ENCODE data around the gene CBLC. TPM values are rescaled to one million over a fixed set of nuclear protein-coding genes. Genes with fewer than 3 reads are reported as not detected.
"Not testable (repeated sequence)": the region's sequence is repeated elsewhere in the genome, so short reads cannot be mapped to it uniquely, and the experiment has no call there.

CBLC gene
- polyA plus RNA-seq, 3 donors, result 0.45 to 11.1 (median 2.0) TPM

DNA sequence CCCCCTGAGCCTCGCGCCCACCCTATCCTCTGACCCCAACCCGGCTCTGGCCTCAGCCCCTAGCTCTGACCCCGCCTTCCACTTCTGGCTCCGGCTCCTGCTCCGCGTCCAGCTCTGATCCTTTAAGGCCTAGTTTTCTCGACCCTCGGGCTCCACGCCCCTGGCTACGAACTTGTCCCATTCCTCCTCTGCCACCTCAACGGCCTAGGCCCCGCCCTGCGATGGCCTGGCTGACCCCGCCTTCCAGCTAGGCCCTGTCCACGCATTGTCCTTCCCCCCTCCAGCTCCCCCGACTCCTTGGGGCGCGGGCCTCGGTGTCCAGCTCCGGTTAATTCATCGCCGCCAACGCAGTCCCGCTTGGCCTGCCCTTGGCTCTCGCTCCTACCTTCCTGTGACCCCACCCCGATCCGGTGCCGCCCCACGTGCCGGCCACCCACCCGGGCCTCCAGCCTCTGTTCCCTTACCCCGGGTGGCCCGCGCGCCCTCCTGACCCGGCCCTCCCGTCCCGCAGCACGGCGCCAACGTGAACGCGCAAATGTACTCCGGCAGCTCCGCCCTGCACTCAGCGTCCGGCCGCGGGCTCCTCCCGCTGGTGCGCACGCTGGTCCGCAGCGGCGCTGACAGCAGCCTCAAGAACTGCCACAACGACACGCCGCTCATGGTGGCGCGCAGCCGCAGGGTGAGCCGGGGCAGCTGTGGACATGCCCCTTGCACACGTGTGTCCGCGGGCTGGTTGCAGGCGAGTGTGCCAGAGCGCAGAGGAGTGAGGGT, 19.8 kb upstream of the CBLC start:
- H3K27ac ChIP-seq (ENCODE audit: low read depth, low read length), result no peak overlapping the region
- WGBS, 3 donors, result 33 to 61% (median 49%) methylated on average over 60 to 68 of the region's 68 CpGs

GRCh38 chr19:44758596-44758995, 19.1 kb upstream of the CBLC start:
- WGBS, 3 donors, result 57 to 66% (median 63%) methylated on average over 7 to 9 of the region's 9 CpGs
- no peak overlapping the region for H3K27ac ChIP-seq (ENCODE audit: low read depth, low read length)

- no peak overlapping the region for H3K27ac ChIP-seq (ENCODE audit: low read depth, low read length)
- WGBS, 3 donors, result 76 to 79% (median 77%) methylated on average over 10 of the region's 10 CpGs
Observed at GRCh38 chr19:44759083-44759804, 18.4 kb upstream of the CBLC start.

- WGBS, 3 donors, result 81 to 83% (median 82%) methylated on average over 8 of the region's 8 CpGs
Observed at GRCh38 chr19:44762038-44762437, 15.7 kb upstream of the CBLC start.

GRCh38 chr19:44765033-44765948, 12.4 kb upstream of the CBLC start:
- H3K27ac ChIP-seq (ENCODE audit: low read depth, low read length), result no peak overlapping the region
- WGBS, 3 donors, result 75 to 86% (median 83%) methylated on average over 22 of the region's 22 CpGs

More at GRCh38 chr19:44762038-44762437, 15.7 kb upstream of the CBLC start:
- no peak overlapping the region for H3K27ac ChIP-seq (ENCODE audit: low read depth, low read length)

- H3K27ac ChIP-seq (ENCODE audit: low read depth, low read length), result peak overlapping the region; percentile 77
- 85 to 91% (median 88%) methylated on average over 3 of the region's 3 CpGs for WGBS, 3 donors
Observed at GRCh38 chr19:44765949-44766335, 11.7 kb upstream of the CBLC start.

GRCh38 chr19:44767295-44768180, 10.2 kb upstream of the CBLC start:
- WGBS, 3 donors, result 71 to 76% (median 72%) methylated on average over 11 of the region's 11 CpGs

DNA sequence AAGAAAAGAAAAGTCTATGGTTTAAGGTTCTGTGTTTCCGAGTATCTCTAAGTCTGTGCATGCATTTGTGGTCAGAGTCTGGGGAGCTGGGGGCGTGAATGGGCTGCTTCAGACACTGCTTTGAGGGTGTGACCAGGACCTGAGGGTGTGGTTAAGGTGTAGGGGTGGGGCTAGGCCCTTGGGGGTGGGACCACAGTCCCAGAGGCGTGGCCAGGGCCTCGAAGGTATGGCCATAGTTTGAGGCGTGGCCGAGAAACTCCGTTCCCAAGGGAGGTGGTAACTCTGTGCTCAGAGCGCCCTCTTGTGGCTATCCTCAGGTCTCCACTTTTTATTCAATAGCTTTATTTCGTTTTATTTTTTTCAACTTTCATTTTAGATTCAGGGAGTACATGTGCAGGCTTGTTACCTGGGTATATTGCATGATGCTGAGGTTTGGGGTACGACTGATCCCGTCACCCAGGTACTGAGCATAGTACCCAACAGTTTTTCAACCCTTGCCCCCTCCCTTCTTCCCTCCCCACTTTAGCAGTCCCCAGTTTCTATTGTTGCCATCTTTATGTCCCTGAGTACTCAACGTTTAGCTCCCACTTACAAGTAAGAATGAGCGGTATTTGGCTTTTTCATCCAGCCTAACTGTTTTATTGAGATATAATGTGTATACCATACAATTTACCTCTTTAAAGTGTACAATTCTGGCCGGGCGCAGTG, 7.0 kb upstream of the CBLC start:
- H3K27ac ChIP-seq (ENCODE audit: low read depth, low read length), result no peak overlapping the region
- WGBS, 3 donors, result 18% methylated on average over 15 of the region's 15 CpGs

More at GRCh38 chr19:44767295-44768180, 10.2 kb upstream of the CBLC start:
- no peak overlapping the region for H3K27ac ChIP-seq (ENCODE audit: low read depth, low read length)

GRCh38 chr19:44772144-44772543, 5.5 kb upstream of the CBLC start:
- WGBS, 3 donors, result 79 to 86% (median 81%) methylated on average over 15 to 18 of the region's 18 CpGs
- not testable (repeated sequence) for H3K27ac ChIP-seq (ENCODE audit: low read depth, low read length)

- no peak overlapping the region for H3K27ac ChIP-seq (ENCODE audit: low read depth, low read length)
- WGBS, 3 donors, result 47 to 61% (median 49%) methylated on average over 3 of the region's 3 CpGs
Observed at GRCh38 chr19:44772959-44773358, 4.7 kb upstream of the CBLC start.

DNA sequence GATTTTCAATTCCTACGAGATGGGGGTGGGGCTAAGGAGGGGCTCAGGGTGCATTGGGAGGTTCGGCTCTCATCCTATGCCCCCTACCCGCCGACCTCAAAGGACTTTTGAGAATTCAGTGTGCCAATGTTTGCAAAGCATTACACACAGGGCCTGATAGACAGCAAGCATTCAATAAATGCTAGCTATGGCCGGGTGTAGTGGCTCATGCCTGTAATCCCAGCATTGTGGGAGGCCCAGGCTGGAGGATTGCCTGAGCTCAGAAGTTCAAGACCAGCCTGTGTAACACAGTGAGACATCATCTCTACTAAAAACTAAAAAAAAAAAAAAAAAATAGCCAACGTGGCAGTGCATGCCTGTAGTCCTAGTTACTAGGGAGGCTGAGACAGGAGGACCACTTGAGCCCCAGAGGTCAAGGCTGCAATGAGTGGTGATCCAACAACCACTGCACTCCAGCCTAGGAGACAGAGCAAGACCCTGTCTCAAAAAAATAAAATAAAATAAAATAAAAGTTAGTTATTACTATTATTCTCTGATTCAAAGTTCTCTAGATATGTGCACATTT, 1.9 kb upstream of the CBLC start:
- no peak overlapping the region for H3K27ac ChIP-seq (ENCODE audit: low read depth, low read length)

DNA sequence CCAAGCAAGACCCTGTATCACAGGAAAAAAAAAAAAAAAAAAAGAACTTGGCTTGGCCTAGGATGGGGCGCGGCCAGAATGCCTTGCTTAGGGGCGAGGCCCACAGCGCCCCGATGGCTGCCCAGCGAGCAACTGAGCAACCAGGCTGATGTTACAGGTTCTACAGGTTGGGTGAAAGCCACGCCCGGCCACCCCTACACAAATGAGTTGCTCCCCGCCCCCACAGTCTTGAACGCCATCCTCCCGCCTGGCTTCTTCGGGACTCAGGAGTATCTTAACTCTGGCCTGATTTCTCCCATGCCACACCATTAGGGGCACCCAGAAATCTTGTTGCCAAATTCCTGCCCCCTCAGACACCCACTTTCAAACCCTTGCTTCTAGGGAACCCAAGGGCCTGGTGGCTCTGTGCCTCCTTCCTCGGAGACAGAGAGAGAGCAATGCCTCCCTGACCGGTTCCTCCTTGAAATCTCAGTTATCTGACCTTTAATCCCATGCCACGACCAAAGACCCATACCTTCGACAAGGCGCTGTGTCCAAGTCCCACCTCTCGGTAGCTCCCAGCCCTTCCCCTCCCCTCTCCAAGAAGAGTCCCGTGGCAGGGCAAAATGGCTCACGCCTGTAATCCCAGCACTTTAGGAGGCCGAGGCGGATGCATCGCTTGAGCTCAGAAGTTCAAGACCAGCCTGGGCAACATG, 1.1 kb upstream of the CBLC start:
- H3K27ac ChIP-seq (ENCODE audit: low read depth, low read length), result no peak overlapping the region

More for the DNA sequence above, 1.9 kb upstream of the CBLC start:
- WGBS, 3 donors, result 84 to 88% (median 85%) methylated on average over 6 of the region's 6 CpGs

DNA sequence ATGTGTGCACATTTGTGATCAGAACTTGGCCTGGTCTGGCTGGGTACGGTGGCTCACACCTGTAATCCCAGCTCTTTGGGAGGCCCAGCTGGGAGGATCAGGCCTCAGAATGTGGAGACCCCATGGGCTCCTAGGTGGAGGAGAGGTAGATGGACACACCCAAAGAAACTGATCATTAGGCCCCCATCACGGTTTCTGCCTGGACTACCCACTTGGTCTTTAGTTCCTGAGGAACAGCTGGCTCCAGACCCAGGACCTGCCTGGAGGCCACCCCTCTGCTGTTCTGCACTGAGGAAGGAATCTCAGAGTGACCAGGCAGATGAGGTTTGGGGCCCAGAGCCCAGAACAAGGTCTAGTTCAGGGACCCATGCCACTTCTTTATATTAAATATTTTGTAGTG, 1.5 kb downstream of the CBLC start:
- no peak overlapping the region for H3K27ac ChIP-seq (ENCODE audit: low read depth, low read length)
- 83 to 100% (median 98%) methylated on average over 2 of the region's 2 CpGs for WGBS, 3 donors

More for the DNA sequence above, 1.1 kb upstream of the CBLC start:
- WGBS, 3 donors, result 83 to 90% (median 89%) methylated on average over 23 of the region's 23 CpGs

GRCh38 chr19:44781694-44782093, 4.0 kb downstream of the CBLC start:
- H3K27ac ChIP-seq (ENCODE audit: low read depth, low read length), result not testable (repeated sequence)
- 86 to 100% (median 89%) methylated on average over 2 of the region's 2 CpGs for WGBS, 3 donors

DNA sequence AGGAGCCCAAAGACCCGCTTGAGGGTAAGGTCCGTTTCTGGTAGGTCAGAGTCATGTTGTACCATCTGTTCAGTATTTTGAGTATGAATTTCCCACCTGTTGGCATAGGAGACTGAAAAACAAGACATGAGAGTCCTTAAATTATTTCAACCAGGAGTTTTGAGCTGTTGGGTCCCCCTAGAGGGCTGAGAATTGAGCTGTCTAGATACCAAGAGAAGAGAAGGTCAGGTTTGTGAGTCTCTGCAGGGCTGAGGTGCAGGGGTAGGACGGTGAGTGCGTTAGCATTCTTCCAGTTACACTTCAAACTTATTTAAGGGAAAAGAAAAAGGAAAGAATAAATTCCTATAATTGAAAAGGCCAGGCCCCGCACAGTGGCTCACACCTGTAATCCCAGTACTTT, 5.0 kb downstream of the CBLC start:
- no peak overlapping the region for H3K27ac ChIP-seq (ENCODE audit: low read depth, low read length)
- WGBS, 3 donors, result 87 to 92% (median 88%) methylated on average over 5 of the region's 5 CpGs

- WGBS, 3 donors, result 96 to 99% (median 98%) methylated on average over 4 of the region's 4 CpGs
- no peak overlapping the region for H3K27ac ChIP-seq (ENCODE audit: low read depth, low read length)
Observed at GRCh38 chr19:44783545-44783944, 5.9 kb downstream of the CBLC start.

All from adipose tissue (tissue), 3 donors.